Erythroblast (primary cell): Measurements from ENCODE around the gene COL6A1.

Source experiments
- GATA1 ChIP-seq: IDR thresholded peaks from 2 replicates; pipeline ENCODE4 v1.6.1; 2011; ENCODE audit warnings: low read depth, mild to moderate bottlenecking, control low read depth, low read length, moderate library complexity
- POLR2A ChIP-seq: IDR thresholded peaks from 2 replicates; pipeline ENCODE4 v1.6.1; 2011; ENCODE audit warnings: mild to moderate bottlenecking, low read length

GRCh38 chr21:45941338-45941710, 40.2 kb upstream of the COL6A1 start:
- no peak for TF ChIP-seq POLR2A
- no peak for TF ChIP-seq GATA1
